Measurements from ENCODE around the gene GIGYF2. TPM values are rescaled to one million over a fixed set of nuclear protein-coding genes. Genes with fewer than 3 reads are reported as not detected.

The GIGYF2 gene
- total RNA-seq, 1 donor from 2014 or later, result 60.2 TPM

Other genes with a start within 250 kb of the GIGYF2 start
- not detected for gene ALPI, start 241.2 kb upstream of the GIGYF2 start, total RNA-seq
- not detected for gene ECEL1, start 209.5 kb upstream of the GIGYF2 start, total RNA-seq
- gene PRSS56, start 176.9 kb upstream of the GIGYF2 start, total RNA-seq, result 0.19 TPM
- not detected for gene CHRND, start 171.2 kb upstream of the GIGYF2 start, total RNA-seq
- gene CHRNG, start 157.6 kb upstream of the GIGYF2 start, total RNA-seq, result not detected
- 1.7 TPM for gene TIGD1, start 146.8 kb upstream of the GIGYF2 start, total RNA-seq
- gene EIF4E2, start 146.6 kb upstream of the GIGYF2 start, total RNA-seq, result 41.1 TPM
- gene EFHD1, start 63.7 kb upstream of the GIGYF2 start, total RNA-seq, result 24.3 TPM
- not detected for gene KCNJ13, start 79.2 kb downstream of the GIGYF2 start, total RNA-seq
- gene SNORC, start 172.9 kb downstream of the GIGYF2 start, total RNA-seq, result 0.70 TPM

Measured in Right ventricle myocardium superior (tissue), 1 donor.